PC-9 (cell line): Measurements from ENCODE around the gene SBNO2. TPM values are rescaled to one million over a fixed set of nuclear protein-coding genes. Genes with fewer than 3 reads are reported as not detected.

Experiments
- BruUV-seq: library from RNA; stranded (reverse); fragments of 400-500 nt; replicated peaks from 2 replicates; lab custom pipeline; 2021; lab: Mats Ljungman, UMichigan
- CTCF ChIA-PET: fragments of 300-600 bp; sonication (Branson Sonifier 250); formaldehyde crosslinking; loops from one replicate; lab custom pipeline; 2022; ENCODE audit warnings: antibody characterized with exemption; lab: Charles Lee
- POLR2A ChIA-PET: fragments of 300-600 bp; sonication (Branson Sonifier 250); formaldehyde crosslinking; loops from one replicate; lab custom pipeline; 2022; ENCODE audit warnings: antibody characterized with exemption; ENCODE audit not compliant: unreplicated experiment; lab: Charles Lee
- DNase-seq, 2 experiments: peaks; one replicate each; pipeline versions ENCODE4 v3.0.0 to v3.0.0-alpha.2; 2015 to 2022; ENCODE audit warnings: mixed read lengths in 1 of 2
- H2AFZ ChIP-seq: fragments of 200-600 bp; sonication (generic); 2 replicates; pipeline ENCODE4 v1.8.1; 2017; ENCODE audit warnings: antibody characterized with exemption
- H3F3A ChIP-seq: fragments of 200-600 bp; sonication (generic); 2 replicates; pipeline ENCODE4 v1.8.1; 2017; ENCODE audit warnings: antibody characterized with exemption, mild to moderate bottlenecking, low read depth; ENCODE audit not compliant: insufficient read depth
- H3K27ac ChIP-seq: fragments of 200-600 bp; sonication (generic); 2 replicates; pipeline ENCODE4 v1.6.1; 2016; ENCODE audit warnings: mixed run types
- H3K27me3 ChIP-seq: fragments of 200-600 bp; sonication (generic); 2 replicates; pipeline ENCODE4 v1.6.1; 2016; ENCODE audit warnings: low read depth, mixed run types; ENCODE audit not compliant: insufficient read depth
- H3K36me3 ChIP-seq: fragments of 200-600 bp; sonication (generic); 2 replicates; pipeline ENCODE4 v1.6.1; 2016; ENCODE audit warnings: low read depth, mixed run types
- H3K4me1 ChIP-seq: fragments of 200-600 bp; sonication (generic); replicated peaks from 2 replicates; pipeline ENCODE4 v1.6.1; 2016; ENCODE audit warnings: mixed run types; ENCODE audit not compliant: insufficient read depth
- H3K4me2 ChIP-seq: fragments of 200-600 bp; sonication (generic); 2 replicates; pipeline ENCODE4 v1.6.1; 2017; ENCODE audit warnings: mixed run types
- H3K4me3 ChIP-seq: fragments of 200-600 bp; sonication (generic); 2 replicates; pipeline ENCODE4 v1.6.1; 2016; ENCODE audit warnings: mixed run types
- H3K79me2 ChIP-seq: fragments of 200-600 bp; sonication (generic); 2 replicates; pipeline ENCODE4 v1.6.1; 2017; ENCODE audit warnings: low read depth, mixed run types
- H3K9me2 ChIP-seq: fragments of 200-600 bp; sonication (generic); 2 replicates; pipeline ENCODE4 v1.8.1; 2017; ENCODE audit warnings: mild to moderate bottlenecking; ENCODE audit not compliant: insufficient read depth
- H3K9me3 ChIP-seq: fragments of 200-600 bp; sonication (generic); 2 replicates; pipeline ENCODE4 v1.8.1; 2016; ENCODE audit warnings: low read depth; ENCODE audit not compliant: insufficient read depth
- H4K20me1 ChIP-seq: fragments of 200-600 bp; sonication (generic); 2 replicates; pipeline ENCODE4 v1.8.1; 2017; ENCODE audit not compliant: insufficient read depth
- CTCF ChIP-seq: fragments of 200-600 bp; sonication (generic); conservative IDR thresholded peaks from 2 replicates; pipeline ENCODE4 v1.6.1; 2017; ENCODE audit warnings: mixed run types, antibody characterized with exemption, mild to moderate bottlenecking, moderate library complexity
- EZH2 ChIP-seq: fragments of 200-600 bp; sonication (generic); IDR thresholded peaks from 2 replicates; pipeline ENCODE4 v1.8.0; 2017; ENCODE audit warnings: antibody characterized with exemption, low read depth
- intact Hi-C: fragments of 100-400 bp; cut with micrococcal nuclease; formaldehyde crosslinking; loops from one replicate; pipeline ENCODE4 v1.10.0; 2022; ENCODE audit not compliant: unreplicated experiment
- total RNA-seq: library from RNA; stranded (reverse); gene quantifications from 2 replicates; pipeline ENCODE4 v1.2.3, GENCODE V29; 2021

Gene SBNO2
- total RNA-seq, 1 experiment from 2014 or later, result 82.4 TPM

- ChIA-PET CTCF (no interaction called here), POLR2A (interaction anchor here (0.5 kb wide), 1 partner anchor 203 kb away, joined by 3 read pairs; the partner anchor contains the start of gene CIRBP)
- Histone ChIP-seq H3K27me3 (no peaks in the 10 kb centered on the region), H3K9me2 (no peaks in the 10 kb centered on the region), H3K4me1 (peaks cover 19% of the 10 kb centered on the region), H3K79me2 (no peaks in the 10 kb centered on the region), H3F3A (peaks cover 30% of the 10 kb centered on the region), H3K36me3 (no peaks in the 10 kb centered on the region), H4K20me1 (no peaks in the 10 kb centered on the region), H2AFZ (no peak overlapping the region), H3K9me3 (no peaks in the 10 kb centered on the region), H3K4me3 (peak overlapping the region; percentile 71), H3K27ac (peak overlapping the region; percentile 57), H3K4me2 (peak overlapping the region; percentile 97)
- intact Hi-C loops, result loop anchor here (5.0 kb wide), 1 partner anchor 36 kb away; the partner anchor contains the start of gene GPX4
- peak; percentile 77 to 81 for DNase-seq
- no TSS peak for BruUV-seq
- TF ChIP-seq EZH2 (no peak), CTCF (no peak)
Measured at GRCh38 chr19:1066251-1066747, 107.8 kb downstream of the SBNO2 start.

- intact Hi-C loops, result loop anchor here (5.0 kb wide), 1 partner anchor 37 kb away; the partner anchor contains the start of gene GPX4
- Histone ChIP-seq H3F3A (peaks cover 30% of the 10 kb centered on the region), H2AFZ (no peak overlapping the region), H3K4me1 (peaks cover 19% of the 10 kb centered on the region), H3K9me3 (no peaks in the 10 kb centered on the region), H3K4me3 (peak overlapping the region; percentile 71; the same call in 1 of the 2 replicates), H3K36me3 (no peaks in the 10 kb centered on the region), H3K9me2 (no peaks in the 10 kb centered on the region), H4K20me1 (no peaks in the 10 kb centered on the region), H3K27ac (peak overlapping the region; percentile 57), H3K4me2 (peak overlapping the region; percentile 97), H3K79me2 (no peaks in the 10 kb centered on the region), H3K27me3 (no peaks in the 10 kb centered on the region)
- ChIA-PET POLR2A (interaction anchor here (0.5 to 0.6 kb wide), 2 partner anchors 38 to 203 kb away, joined by 3 to 27 read pairs; partner anchors contain the start of gene CIRBP), CTCF (no interaction called here)
- TF ChIP-seq CTCF (no peak), EZH2 (no peak)
- no TSS peak for BruUV-seq
- DNase-seq, result peak; percentile 71 to 77
Measured at GRCh38 chr19:1065606-1066109, 108.4 kb downstream of the SBNO2 start.

- no peaks in the 10 kb centered on the region for H3K79me2 ChIP-seq
- H3K27me3 ChIP-seq, result no peaks in the 10 kb centered on the region
- no peak for TF ChIP-seq EZH2
- TF ChIP-seq CTCF, result peak; percentile 62; the same call in 1 of the 2 replicates
- no peaks in the 10 kb centered on the region for H3K9me2 ChIP-seq
- H3K9me3 ChIP-seq, result no peaks in the 10 kb centered on the region
- DNase-seq, result peak in 1 of 2 experiments; percentile 54
- H3K4me2 ChIP-seq, result peak overlapping the region; percentile 97
- BruUV-seq, result no TSS peak
- no peaks in the 10 kb centered on the region for H3K36me3 ChIP-seq
- no peak overlapping the region for H2AFZ ChIP-seq
- H3K4me3 ChIP-seq, result peak overlapping the region; percentile 15; the same call in 1 of the 2 replicates
- H4K20me1 ChIP-seq, result no peaks in the 10 kb centered on the region
- intact Hi-C loops, result loop anchor here (5.0 kb wide), 1 partner anchor 37 kb away; the partner anchor contains the start of gene GPX4
- H3K4me1 ChIP-seq, result peaks cover 19% of the 10 kb centered on the region
- H3K27ac ChIP-seq, result peak overlapping the region; percentile 57
- POLR2A ChIA-PET, result interaction anchor here (0.6 kb wide), 5 partner anchors 38 to 188 kb away, joined by 3 to 27 read pairs (median 4); partner anchors contain the start of gene CNN2
- CTCF ChIA-PET, result interaction anchor here (0.6 kb wide), 1 partner anchor 34 kb away, joined by 16 read pairs; no protein-coding TSS in a partner anchor
- peaks cover 30% of the 10 kb centered on the region for H3F3A ChIP-seq
Measured at GRCh38 chr19:1064661-1065605, 109.1 kb downstream of the SBNO2 start.
